HG02759 (cell line): ENCODE data around the gene ADGRB3.
"Not testable (repeated sequence)": the region's sequence is repeated elsewhere in the genome, so short reads cannot be mapped to it uniquely, and the experiment has no call there.

ENCODE experiments used
- ATAC-seq: cut with Tn5 transposase; IDR thresholded peaks from one replicate; pipeline ENCODE4 v1.9.1; 2021; ENCODE audit warnings: mild to moderate bottlenecking, moderate library complexity; ENCODE audit not compliant: unreplicated experiment

Gene ADGRB3

GRCh38 chr6:68912805-68913204 is 277.7 kb downstream of the ADGRB3 start:
- not testable (repeated sequence) for ATAC-seq

- ATAC-seq, result no peak
Measured at GRCh38 chr6:68915586-68915985, 280.5 kb downstream of the ADGRB3 start.

GRCh38 chr6:68919537-68919936 is 284.5 kb downstream of the ADGRB3 start:
- no peak for ATAC-seq

GRCh38 chr6:68941345-68941744 is 306.3 kb downstream of the ADGRB3 start:
- no peak for ATAC-seq

- ATAC-seq, result no peak
Measured at GRCh38 chr6:68947721-68948120, 312.6 kb downstream of the ADGRB3 start.

- ATAC-seq, result no peak
Measured at GRCh38 chr6:68951270-68951669, 316.2 kb downstream of the ADGRB3 start.

- no peak for ATAC-seq
Measured at GRCh38 chr6:68958327-68958726, 323.2 kb downstream of the ADGRB3 start.

GRCh38 chr6:68967549-68968300 is 332.6 kb downstream of the ADGRB3 start:
- peak; percentile 91 for ATAC-seq

GRCh38 chr6:68968301-68968649 is 333.2 kb downstream of the ADGRB3 start:
- no peak for ATAC-seq

GRCh38 chr6:68973066-68973465 is 338.0 kb downstream of the ADGRB3 start:
- no peak for ATAC-seq

- ATAC-seq, result no peak
Measured at GRCh38 chr6:68975064-68975463, 340.0 kb downstream of the ADGRB3 start.

GRCh38 chr6:68975816-68976215 is 340.7 kb downstream of the ADGRB3 start:
- ATAC-seq, result no peak

GRCh38 chr6:68976260-68976659 is 341.2 kb downstream of the ADGRB3 start:
- ATAC-seq, result no peak

GRCh38 chr6:68978411-68978810 is 343.3 kb downstream of the ADGRB3 start:
- no peak for ATAC-seq

GRCh38 chr6:68981668-68982067 is 346.6 kb downstream of the ADGRB3 start:
- not testable (repeated sequence) for ATAC-seq

GRCh38 chr6:68988698-68989097 is 353.6 kb downstream of the ADGRB3 start:
- no peak for ATAC-seq

GRCh38 chr6:68990317-68990716 is 355.2 kb downstream of the ADGRB3 start:
- ATAC-seq, result no peak

- ATAC-seq, result no peak
Measured at GRCh38 chr6:68993911-68994310, 358.8 kb downstream of the ADGRB3 start.

GRCh38 chr6:68994521-68994920 is 359.4 kb downstream of the ADGRB3 start:
- ATAC-seq, result no peak

GRCh38 chr6:69005199-69005598 is 370.1 kb downstream of the ADGRB3 start:
- ATAC-seq, result no peak

- ATAC-seq, result no peak
Measured at GRCh38 chr6:69007781-69008180, 372.7 kb downstream of the ADGRB3 start.

- no peak for ATAC-seq
Measured at GRCh38 chr6:69012211-69012610, 377.1 kb downstream of the ADGRB3 start.

- no peak for ATAC-seq
Measured at GRCh38 chr6:69012876-69013275, 377.8 kb downstream of the ADGRB3 start.
